Skin of body (tissue), 2 donors: Measurements from ENCODE around the gene KIF5B. TPM values are rescaled to one million over a fixed set of nuclear protein-coding genes. Genes with fewer than 3 reads are reported as not detected.
A peak's percentile ranks its signal among the peaks of the same experiment; 100 is the strongest.
"Not testable (repeated sequence)": the region's sequence is repeated elsewhere in the genome, so short reads cannot be mapped to it uniquely, and the experiment has no call there.

ENCODE experiments used
- DNase-seq: peaks from one replicate; lab custom pipeline; 2025; lab: John Stamatoyannopoulos, UW
- total RNA-seq: library from RNA; depleted of rRNA; stranded (reverse); fragments of >200 nt; gene quantifications from one replicate; pipeline ENCODE4 v1.2.3, GENCODE V29; 2014

Gene KIF5B
- 89.4 TPM for total RNA-seq

- peak; percentile 80 for DNase-seq
Measured at GRCh38 chr10:32056136-32057035, at the start of gene KIF5B. Gene KIF5B, minus strand, starts transcription at chr10:32056425. Its CDS starts 452 bp downstream, at chr10:32055973.

GRCh38 chr10:32105782-32106382 lies 49.7 kb upstream of the KIF5B start:
- DNase-seq: no peak

- no peak for DNase-seq
Measured at GRCh38 chr10:32104622-32105509, 48.6 kb upstream of the KIF5B start.

DNA sequence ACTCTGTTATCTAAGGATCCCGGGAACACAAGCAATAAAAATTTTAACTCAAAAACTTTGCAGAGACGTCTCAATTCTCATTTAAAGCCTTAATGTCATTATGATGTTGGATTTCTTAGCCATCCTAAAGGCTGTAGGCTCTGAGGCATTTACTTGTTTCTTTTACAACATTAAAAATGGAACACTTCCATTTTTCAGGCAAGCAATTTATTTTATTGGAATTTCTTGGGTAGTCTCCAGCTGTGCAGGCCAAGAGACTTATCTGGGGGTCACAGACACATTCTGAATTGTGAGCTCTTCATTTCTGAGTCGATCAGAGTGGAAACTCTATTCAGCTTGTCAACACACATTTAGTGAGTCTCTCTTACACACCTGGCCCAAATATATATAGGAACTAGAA lies 48.0 kb upstream of the KIF5B start:
- no peak for DNase-seq

DNA sequence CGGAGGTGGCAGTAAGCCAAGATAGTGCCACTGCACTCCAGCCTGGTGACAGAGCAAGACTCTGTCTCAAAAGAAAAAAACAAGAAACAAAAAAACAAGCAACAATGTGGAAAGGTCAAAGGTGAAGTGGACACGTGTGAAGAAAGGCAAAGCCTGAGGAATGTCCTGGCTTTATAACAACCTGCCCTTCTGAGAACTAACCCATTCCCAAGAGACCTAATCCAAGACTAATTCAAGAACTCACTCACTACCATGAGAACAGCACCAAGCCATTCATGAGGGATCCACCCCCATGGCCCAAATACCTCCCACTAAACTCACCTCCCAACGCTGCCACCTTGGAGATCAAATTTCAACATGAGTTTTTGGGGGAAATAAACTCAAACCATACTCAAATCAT lies 47.5 kb upstream of the KIF5B start:
- DNase-seq: no peak

DNA sequence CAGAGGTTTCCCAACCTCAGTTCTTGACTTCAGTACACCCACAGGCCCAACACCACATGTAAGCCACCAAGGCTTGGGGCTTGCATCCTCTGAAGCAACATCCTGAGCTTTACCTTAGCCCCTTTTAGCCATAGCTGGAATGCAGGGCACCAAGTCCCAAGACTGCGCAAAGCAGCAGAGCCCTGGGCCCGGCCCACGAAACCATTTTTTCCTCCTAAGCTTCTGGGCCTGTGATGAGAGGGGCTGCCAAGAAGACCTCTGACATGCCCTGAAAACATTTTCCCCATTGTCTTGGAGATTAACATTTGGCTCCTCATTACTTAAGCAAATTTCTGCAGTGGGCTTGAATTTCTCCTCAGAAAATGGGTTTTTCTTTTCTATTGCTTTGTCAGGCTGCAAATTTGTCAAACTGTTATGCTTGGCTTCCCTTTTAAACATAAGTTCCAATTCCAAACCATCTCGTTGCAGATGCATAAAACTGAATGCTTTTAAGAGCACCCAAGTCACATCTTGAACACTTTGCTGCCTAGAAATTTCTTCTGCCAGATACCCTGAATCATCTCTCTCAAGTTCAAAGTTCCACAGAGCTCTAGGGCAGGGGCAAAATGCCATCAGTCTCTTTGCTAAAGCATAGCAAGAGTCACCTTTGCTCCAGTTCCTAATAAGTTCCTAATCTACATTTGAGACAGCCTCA lies 42.5 kb upstream of the KIF5B start:
- DNase-seq: not testable (repeated sequence)

DNA sequence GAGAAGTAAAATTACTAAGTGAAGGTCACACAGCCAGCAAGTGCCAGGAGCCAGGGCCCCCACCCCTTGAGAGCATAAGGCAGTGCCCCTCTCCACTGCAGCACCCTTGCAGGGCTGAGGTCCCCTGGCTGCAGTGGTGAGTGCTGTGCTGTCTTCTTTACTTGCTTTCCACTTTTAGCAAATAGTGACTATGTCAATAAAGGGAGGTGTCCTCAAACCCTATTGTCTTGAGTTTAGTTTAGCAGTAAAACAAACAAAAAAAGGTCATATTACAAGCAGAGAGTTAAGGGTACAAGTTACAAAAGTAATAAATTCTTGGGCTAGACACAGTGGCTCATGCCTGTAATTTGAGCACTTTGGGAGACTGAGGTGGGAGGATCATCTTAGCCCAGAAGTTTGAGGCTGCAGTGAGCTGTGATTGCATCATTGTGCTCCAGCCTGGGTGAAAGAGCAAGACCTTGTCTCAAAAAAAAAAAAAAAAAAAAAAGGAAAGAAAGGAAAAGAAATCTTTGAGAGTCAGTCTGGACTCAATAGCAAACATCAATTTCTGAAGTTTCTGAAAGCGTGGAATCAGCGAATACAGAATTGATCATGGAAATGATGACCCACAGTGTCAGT lies 39.0 kb upstream of the KIF5B start:
- DNase-seq: no peak

DNA sequence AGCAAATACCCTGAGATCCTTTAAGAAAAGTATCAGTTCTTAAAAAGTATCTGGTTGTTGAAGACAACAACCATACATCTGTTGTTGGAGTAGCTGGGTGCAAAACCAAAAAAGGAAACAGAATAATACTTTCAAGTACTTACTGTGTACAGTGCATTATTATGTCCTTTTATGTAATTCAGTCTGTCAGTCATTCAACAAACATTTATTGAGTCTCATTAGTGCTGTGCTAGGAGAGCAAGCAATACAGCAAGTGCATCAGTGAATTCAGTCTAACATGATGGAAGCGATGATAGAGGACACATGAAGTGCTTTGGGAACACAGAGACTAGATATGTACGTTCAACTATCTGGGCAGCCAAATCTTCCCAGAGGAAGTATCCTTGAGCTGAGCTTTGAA lies 37.4 kb upstream of the KIF5B start:
- DNase-seq: no peak

DNA sequence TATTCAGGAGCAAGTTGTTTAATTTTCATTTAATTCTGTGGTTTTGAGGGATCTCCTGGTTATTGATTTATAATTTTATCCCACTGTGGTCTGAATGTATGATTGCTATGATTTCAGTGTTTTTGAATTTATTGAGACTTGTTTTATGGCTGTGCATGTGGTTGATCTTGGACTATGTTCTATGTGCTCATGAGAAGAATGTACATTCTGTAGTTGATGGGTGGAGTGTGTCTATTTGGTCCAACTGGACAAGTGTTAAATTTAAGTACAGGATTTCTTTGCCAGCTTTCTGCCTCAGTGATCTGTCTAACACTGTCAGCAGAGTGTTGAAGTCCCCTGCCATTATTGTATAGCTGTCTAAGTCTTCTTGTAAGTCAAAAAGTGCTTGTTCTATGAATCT lies 34.8 kb upstream of the KIF5B start:
- no peak for DNase-seq

- DNase-seq: peak; percentile 73
Measured at GRCh38 chr10:32084185-32084851, 28.1 kb upstream of the KIF5B start.

DNA sequence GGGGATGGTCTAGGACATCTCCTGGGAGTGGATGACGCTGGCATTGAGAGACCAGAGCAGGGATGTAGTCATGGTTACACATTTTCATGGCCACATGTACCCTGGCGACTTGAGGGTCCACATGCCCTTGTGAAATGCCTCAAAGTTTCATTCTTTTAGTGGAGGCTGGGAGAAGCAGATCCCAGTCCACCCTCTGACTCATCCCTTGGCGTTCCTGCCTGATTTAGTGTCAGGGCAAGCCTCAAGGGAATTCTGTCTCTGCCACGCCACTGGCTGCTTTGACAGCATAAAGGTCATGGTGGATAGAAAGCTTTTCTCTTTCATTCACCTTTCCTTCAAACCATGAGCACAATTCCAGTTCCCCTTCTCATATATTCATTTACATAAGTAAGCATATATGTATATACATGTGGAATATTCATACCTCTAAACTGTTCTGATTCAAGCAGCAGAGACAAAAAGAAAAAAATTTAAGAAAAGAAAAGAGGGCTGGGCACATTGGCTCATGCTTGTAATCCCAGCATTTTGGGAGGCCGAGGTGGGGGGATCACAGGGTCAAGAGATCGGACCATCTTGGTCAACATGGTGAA lies 21.8 kb upstream of the KIF5B start:
- no peak for DNase-seq

- DNase-seq: no peak
Measured at GRCh38 chr10:32073659-32074058, 17.4 kb upstream of the KIF5B start.

- DNase-seq: no peak
Measured at GRCh38 chr10:32073128-32073527, 16.9 kb upstream of the KIF5B start.

DNA sequence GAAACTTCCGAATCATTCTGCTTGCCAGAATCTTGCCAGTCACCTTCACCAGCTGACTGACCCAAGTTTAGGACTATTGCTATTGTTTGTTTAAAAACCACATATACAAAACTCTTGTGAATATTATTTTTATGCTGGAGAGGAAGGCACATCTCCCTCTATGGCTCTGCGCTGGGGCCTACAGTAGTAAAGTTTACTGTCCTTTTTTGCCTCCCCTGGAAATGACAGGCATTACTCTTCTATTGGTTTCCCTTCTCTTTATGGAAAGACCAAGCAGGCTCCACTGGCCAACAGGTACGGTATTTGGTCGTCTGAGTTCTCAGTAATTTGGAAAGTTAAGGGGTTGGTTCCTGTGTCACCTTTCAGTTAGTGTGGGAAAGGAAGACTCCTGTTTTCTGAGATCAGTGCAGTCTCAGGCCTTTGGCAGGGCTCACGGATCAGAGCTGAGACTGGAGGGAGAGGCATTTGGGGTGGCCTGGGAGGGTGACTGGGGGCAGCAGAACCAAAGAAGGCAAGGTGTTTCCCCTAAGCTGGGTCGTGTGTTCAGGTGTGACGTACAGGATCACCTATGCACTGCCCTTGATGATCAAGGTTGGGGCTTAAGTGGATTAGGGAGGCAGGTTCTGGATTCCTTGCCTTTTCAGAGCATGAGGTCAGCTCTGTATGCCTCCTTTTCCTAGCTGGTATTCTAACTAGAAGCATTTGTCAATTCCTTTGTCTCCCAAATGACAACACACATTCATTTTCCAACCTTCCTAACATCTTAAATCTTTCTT lies 16.0 kb upstream of the KIF5B start:
- DNase-seq: no peak

DNA sequence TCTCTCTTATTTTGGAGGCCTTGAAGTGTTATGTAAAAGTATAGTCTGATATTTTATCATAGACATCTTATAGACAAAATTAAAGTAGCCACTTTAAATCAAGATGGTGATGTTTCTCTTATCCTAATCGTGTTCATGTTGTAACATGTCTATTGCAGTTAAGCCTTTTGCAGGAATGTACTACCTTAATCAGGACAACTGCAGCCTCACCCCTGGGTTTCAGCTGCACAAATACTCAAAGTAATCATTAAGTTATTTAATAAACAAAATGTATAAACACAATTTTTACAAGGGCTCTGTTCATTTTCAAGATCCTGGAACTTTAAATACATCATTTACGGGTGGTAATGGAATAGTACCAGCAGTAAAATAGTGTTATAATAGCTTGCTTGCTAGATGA lies 14.4 kb upstream of the KIF5B start:
- no peak for DNase-seq

- no peak for DNase-seq
Measured at GRCh38 chr10:32068569-32068968, 12.3 kb upstream of the KIF5B start.

GRCh38 chr10:32067931-32068330 lies 11.7 kb upstream of the KIF5B start:
- not testable (repeated sequence) for DNase-seq

DNA sequence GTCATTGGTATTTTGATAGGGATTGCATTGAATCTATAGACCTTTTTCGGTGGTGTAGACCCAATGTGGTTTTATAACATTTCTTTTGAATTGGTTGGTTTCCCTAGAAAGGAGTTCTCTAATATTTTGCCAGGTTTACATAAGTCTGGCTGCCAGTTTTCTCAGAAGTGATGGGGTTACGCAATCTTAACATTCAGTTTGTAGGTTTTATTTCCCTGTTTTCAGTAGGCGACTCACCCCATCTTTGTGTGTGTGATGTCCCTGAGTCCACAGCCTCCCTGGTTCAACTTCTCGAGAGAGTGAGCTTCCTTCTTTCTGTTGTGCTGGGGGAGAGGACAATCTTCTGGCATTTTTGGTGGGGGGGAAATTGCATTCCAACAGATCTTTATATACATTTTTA lies 9.6 kb upstream of the KIF5B start:
- no peak for DNase-seq

DNA sequence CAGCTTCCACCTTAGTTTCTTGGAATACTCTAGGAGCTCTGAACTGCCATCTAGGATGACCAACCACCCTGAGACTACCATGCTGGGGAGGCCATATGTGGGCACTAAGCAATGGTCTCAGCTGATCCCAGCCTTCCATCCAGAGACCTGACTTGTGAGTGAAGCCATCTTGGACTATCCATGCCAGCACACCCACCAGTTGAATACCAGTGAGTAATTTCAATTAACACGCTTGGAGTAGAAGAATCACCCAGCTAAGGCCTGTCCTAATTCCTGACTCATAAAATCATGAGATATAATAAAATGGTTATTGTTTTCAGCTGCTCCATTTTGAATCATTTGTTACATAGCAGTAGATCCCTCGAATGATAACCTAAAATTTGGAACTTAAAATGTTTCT lies 5.2 kb upstream of the KIF5B start:
- DNase-seq: no peak
